ENCODE results near the gene FAM3C. TPM values are rescaled to one million over a fixed set of nuclear protein-coding genes. Genes with fewer than 3 reads are reported as not detected.

Gene FAM3C
- total and polyA plus RNA-seq, 10 of the 15 experiments (the other 5 are each of a cell fraction or from before 2014, with no cell fraction given) = 11.0 to 110 (median 27.8) TPM

DNA sequence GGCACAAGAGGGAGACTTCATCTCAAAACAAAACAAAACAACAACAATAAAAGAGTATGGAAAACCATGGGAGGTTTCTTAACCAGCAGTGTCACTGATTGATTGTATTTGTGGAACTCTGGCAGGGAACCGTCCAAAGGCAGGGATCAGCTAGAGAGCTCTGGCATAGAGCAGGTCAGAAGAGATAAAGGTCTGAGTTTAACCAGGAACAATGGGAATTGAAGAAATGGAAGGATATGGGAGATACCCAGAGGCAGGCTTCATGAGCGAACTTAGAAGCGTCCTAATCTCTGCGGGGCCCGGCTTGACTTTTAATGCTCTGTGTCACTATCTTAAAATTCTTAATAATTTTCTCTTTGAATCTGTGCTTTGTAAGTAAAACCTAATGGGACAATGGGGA is 10.4 kb upstream of the FAM3C start:
- no peaks in the 10 kb centered on the region for H3K36me3 ChIP-seq (ENCODE audit: control insufficient read depth in 2 of 2, insufficient read depth in 2 of 2, low read length in 1 of 2)
- RAD21 ChIA-PET (ENCODE audit: unreplicated experiment) = interaction anchor here (1.4 kb wide), 1 partner anchor 39 kb away, joined by 3 read pairs; no protein-coding TSS in a partner anchor
- FAIRE-seq = no peak
- H3K79me2 ChIP-seq (ENCODE audit: control insufficient read depth, insufficient read depth, low read length) = no peaks in the 10 kb centered on the region
- ATAC-seq = no peak
- no peak overlapping the region for H3K9ac ChIP-seq (ENCODE audit: control insufficient read depth, insufficient read depth, low read length)
- no peaks in the 10 kb centered on the region for H3K4me1 ChIP-seq (ENCODE audit: control insufficient read depth, insufficient read depth, low read length)
- CTCF ChIA-PET = interaction anchor here (2.3 kb wide), 1 partner anchor 10 kb away, joined by 10 read pairs; the partner anchor contains the start of gene FAM3C
- POLR2A ChIA-PET = no interaction called here
- no peak for TF ChIP-seq TCF7 (IDR thresholded peaks at IDR 0.05; ENCODE audit: borderline replicate concordance)
- no peak for TF ChIP-seq IRF4 (IDR thresholded peaks at IDR 0.05; ENCODE audit: low read depth, low read length)
- TF ChIP-seq SUPT20H (IDR thresholded peaks at IDR 0.05; ENCODE audit: borderline replicate concordance, control insufficient read depth, low read depth, low read length) = no peak
- TF ChIP-seq BRCA1 (IDR thresholded peaks at IDR 0.05; ENCODE audit: low read depth, low read length) = no peak
- TF ChIP-seq E4F1 (IDR thresholded peaks at IDR 0.05; ENCODE audit: borderline replicate concordance, partially characterized antibody) = no peak
- TF ChIP-seq RFX5 (IDR thresholded peaks at IDR 0.05; ENCODE audit: low read depth, low read length) = no peak
- no peak for TF ChIP-seq MAX (IDR thresholded peaks at IDR 0.05; ENCODE audit: low read depth, low read length)
- no peak for TF ChIP-seq LARP7 (IDR thresholded peaks at IDR 0.05)
- TF ChIP-seq EP300 (IDR thresholded peaks at IDR 0.05; ENCODE audit: borderline replicate concordance in 1 of 2, control insufficient read depth in 1 of 2, low read depth in 2 of 2, low read length in 2 of 2) = no peak
- TF ChIP-seq ETV6 (conservative IDR thresholded peaks at IDR 0.05 in 1 of 2, IDR thresholded peaks at IDR 0.05 in 1 of 2; ENCODE audit: borderline replicate concordance in 1 of 2, low read depth in 1 of 2) = no peak
- no peak for TF ChIP-seq SP1 (IDR thresholded peaks at IDR 0.05; ENCODE audit: low read depth, low read length)
- TF ChIP-seq NR2F1 (conservative IDR thresholded peaks at IDR 0.05) = no peak
- no peak for TF ChIP-seq RUNX3 (IDR thresholded peaks at IDR 0.05; ENCODE audit: low read length)
- no peak for TF ChIP-seq ESRRA (IDR thresholded peaks at IDR 0.05; ENCODE audit: low read length)
- TF ChIP-seq, protein P1, sequence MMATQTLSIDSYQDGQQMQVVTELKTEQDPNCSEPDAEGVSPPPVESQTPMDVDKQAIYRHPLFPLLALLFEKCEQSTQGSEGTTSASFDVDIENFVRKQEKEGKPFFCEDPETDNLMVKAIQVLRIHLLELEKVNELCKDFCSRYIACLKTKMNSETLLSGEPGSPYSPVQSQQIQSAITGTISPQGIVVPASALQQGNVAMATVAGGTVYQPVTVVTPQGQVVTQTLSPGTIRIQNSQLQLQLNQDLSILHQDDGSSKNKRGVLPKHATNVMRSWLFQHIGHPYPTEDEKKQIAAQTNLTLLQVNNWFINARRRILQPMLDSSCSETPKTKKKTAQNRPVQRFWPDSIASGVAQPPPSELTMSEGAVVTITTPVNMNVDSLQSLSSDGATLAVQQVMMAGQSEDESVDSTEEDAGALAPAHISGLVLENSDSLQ (IDR thresholded peaks at IDR 0.05) = no peak
- no peak for TF ChIP-seq RBBP5 (conservative IDR thresholded peaks at IDR 0.05)
- no peak for TF ChIP-seq TAF1 (IDR thresholded peaks at IDR 0.05; ENCODE audit: borderline replicate concordance, low read depth, low read length)
- TF ChIP-seq PML (IDR thresholded peaks at IDR 0.05; ENCODE audit: low read length) = no peak
- TF ChIP-seq BMI1 (IDR thresholded peaks at IDR 0.05; ENCODE audit: borderline replicate concordance) = no peak
- no peaks in the 10 kb centered on the region for H3K27me3 ChIP-seq (replicated peaks in 1 of 2; ENCODE audit: control insufficient read depth in 2 of 2, insufficient read depth in 2 of 2, low read length in 1 of 2)
- no peak overlapping the region for H2AFZ ChIP-seq (ENCODE audit: control insufficient read depth, low read depth, low read length)
- no peak overlapping the region for H3K4me2 ChIP-seq (ENCODE audit: control insufficient read depth, insufficient read depth)
- SMC1A ChIA-PET (ENCODE audit: uncharacterized antibody, unreplicated experiment) = interaction anchor here (1.5 to 1.8 kb wide), 3 partner anchors 21 to 94 kb away, joined by 3 to 5 read pairs (median 5); no protein-coding TSS in a partner anchor
- H3K27ac ChIP-seq (ENCODE audit: control insufficient read depth, insufficient read depth) = no peak overlapping the region
- intact Hi-C loops (cut with micrococcal nuclease; ENCODE audit: unreplicated experiment) = no loop called here
- no TSS peak for BruUV-seq (replicated peaks)
- H4K20me1 ChIP-seq (ENCODE audit: control insufficient read depth, insufficient read depth) = no peaks in the 10 kb centered on the region
- no peaks in the 10 kb centered on the region for H3K9me3 ChIP-seq (replicated peaks; ENCODE audit: control insufficient read depth, insufficient read depth, low read length)
- 93% methylated on average over 5 of the region's 5 CpGs for WGBS (ENCODE audit: insufficient coverage, insufficient replicate concordance, low lambda C conversion rate, missing lambda C conversion rate)
- in situ Hi-C loops (cut with MboI) = no loop called here
- no peak for DNase-seq (ENCODE audit: low read depth, low spot score)
- no peak overlapping the region for H3K4me3 ChIP-seq

Measured in GM12878 (cell line).